Effector memory CD4-positive, alpha-beta T cell (primary cell): Measurements from ENCODE around the gene MDGA2.
"Not testable (repeated sequence)": the region's sequence is repeated elsewhere in the genome, so short reads cannot be mapped to it uniquely, and the experiment has no call there.

Experiments used
- DNase-seq, 3 donors: peaks; one replicate each; pipeline ENCODE4 v3.0.0-alpha.2; 2020
- H3K27ac ChIP-seq: 2 replicates; pipeline ENCODE4 v1.7.0; 2013; ENCODE audit warnings: mild to moderate bottlenecking, low read length, moderate library complexity; ENCODE audit not compliant: insufficient read depth, poor library complexity, severe bottlenecking
- H3K27me3 ChIP-seq: replicated peaks from 2 replicates; pipeline ENCODE4 v1.7.0; 2013; ENCODE audit warnings: mild to moderate bottlenecking, low read length; ENCODE audit not compliant: insufficient read depth, control insufficient read depth, poor library complexity, severe bottlenecking
- H3K36me3 ChIP-seq: 2 replicates; pipeline ENCODE4 v1.7.0; 2013; ENCODE audit warnings: mild to moderate bottlenecking, low read length, moderate library complexity; ENCODE audit not compliant: control insufficient read depth, insufficient read depth
- H3K4me1 ChIP-seq: 2 replicates; pipeline ENCODE4 v1.7.0; 2013; ENCODE audit warnings: low read length, mild to moderate bottlenecking; ENCODE audit not compliant: control insufficient read depth, insufficient read depth, poor library complexity, severe bottlenecking
- H3K4me3 ChIP-seq: 2 replicates; pipeline ENCODE4 v1.7.0; 2013; ENCODE audit warnings: low read length, low read depth, mild to moderate bottlenecking; ENCODE audit not compliant: insufficient read depth, poor library complexity, severe bottlenecking
- H3K9me3 ChIP-seq: 2 replicates; pipeline ENCODE4 v1.7.0; 2013; ENCODE audit warnings: mild to moderate bottlenecking, low read length, moderate library complexity; ENCODE audit not compliant: control insufficient read depth

The MDGA2 gene

DNA sequence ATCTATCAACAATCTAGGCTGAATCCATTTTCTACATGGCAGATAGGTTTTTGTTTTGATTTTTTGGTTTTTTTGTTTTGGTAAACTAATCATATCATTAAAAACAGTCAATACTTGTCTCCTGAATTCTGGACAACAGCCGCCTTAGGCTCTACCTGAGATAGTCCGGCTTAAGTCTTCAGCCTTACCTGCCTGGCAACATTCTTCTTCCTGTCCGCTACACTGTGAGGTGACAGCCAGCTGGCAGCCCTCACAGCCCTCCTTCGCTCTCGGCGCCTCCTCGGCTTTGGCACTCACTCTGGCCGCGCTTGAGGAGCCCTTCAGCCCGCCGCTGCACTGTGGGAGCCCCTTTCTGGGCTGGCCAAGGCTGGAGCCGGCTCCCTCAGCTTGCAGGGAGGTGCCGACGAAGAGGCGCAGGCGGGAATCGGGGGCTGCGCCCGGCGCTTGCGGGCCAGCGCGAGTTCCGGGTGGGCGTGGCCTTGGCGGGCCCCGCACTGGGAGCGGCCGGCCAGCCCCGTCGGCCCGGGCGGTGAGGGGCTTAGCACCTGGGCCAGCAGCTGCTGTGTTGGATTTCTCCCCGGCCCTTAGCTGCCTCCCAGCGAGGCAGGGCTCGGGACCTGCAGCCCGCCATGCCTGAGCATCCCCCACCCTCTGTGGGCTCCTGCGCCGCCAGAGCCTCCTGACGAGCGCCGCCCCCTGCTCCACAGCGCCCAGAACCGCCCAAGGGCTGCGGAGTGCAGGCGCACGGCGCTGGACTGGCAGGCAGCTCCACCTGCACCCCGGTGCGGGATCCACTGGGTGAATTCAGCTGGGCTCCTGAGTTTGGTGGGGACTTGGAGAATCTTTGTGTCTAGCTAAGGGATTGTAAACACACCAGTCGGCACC lies 49.0 kb downstream of the MDGA2 start:
- no peaks in the 10 kb centered on the region for H3K36me3 ChIP-seq
- H3K4me3 ChIP-seq: no peak overlapping the region
- H3K27ac ChIP-seq: no peak overlapping the region
- no peak for DNase-seq
- no peaks in the 10 kb centered on the region for H3K9me3 ChIP-seq
- H3K4me1 ChIP-seq: no peaks in the 10 kb centered on the region
- H3K27me3 ChIP-seq: no peaks in the 10 kb centered on the region

DNA sequence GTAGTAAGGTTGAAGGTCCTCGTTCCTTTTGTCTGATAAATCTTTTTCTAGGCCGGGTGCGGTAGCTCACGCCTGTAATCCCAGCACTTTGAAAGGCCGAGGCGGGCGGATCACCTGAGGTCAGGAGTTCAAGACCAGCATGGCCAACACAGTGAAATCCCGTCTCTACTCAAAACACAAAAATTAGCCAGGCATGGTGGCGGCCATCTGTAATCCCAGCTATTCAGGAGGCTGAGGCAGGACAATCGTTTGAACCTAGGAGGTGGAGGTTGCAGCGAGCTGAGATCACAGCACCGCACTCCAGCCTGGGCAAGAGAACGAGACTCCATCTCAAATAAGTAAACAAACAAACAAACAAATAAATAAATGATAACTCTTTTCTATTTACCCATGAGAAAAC lies 51.3 kb downstream of the MDGA2 start:
- not testable (repeated sequence) for H3K4me1 ChIP-seq, H3K27ac ChIP-seq, H3K27me3 ChIP-seq, H3K9me3 ChIP-seq, DNase-seq, H3K4me3 ChIP-seq, H3K36me3 ChIP-seq

DNA sequence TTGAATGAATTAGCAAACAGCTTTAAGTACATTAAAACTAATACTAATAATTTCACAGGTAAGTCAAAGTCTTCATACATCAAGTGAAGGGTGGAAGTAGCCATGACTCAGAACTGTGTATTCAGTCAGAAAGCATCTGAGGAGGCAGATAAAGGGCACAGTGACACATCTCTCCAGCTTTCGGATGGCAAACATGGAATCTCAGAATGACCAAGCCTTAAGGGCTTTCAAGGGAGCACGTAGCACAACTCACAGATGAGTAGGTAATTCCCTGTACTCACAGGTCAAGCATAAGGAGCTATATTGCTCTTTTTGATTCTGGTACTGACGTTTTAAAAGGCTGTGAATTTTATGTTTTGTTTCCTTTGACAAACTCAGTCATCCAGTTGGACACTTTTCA lies 56.0 kb downstream of the MDGA2 start:
- no peaks in the 10 kb centered on the region for H3K36me3 ChIP-seq
- no peak overlapping the region for H3K4me3 ChIP-seq
- no peaks in the 10 kb centered on the region for H3K27me3 ChIP-seq
- no peak for DNase-seq
- H3K9me3 ChIP-seq: no peaks in the 10 kb centered on the region
- H3K4me1 ChIP-seq: no peaks in the 10 kb centered on the region
- H3K27ac ChIP-seq: no peak overlapping the region

DNA sequence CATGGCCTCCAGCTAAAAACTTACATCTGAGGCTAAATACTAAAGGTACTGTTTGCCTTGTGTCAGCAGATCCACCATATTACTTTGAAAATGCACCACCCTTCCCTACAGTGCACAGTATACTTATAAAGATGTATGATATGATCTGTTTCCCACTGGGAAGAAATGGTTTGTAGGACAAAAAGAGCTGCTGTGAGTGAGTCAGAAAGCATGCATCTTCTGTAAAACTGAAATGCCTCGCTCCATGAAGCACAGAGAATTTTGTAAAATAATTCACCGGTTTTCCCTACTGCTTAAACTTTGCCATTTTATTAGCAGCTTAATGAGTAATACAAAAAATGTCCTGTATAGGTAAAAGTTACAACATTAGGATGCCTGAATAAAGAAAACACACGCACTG lies 68.8 kb downstream of the MDGA2 start:
- H3K4me1 ChIP-seq: no peaks in the 10 kb centered on the region
- H3K4me3 ChIP-seq: no peak overlapping the region
- no peak for DNase-seq
- H3K36me3 ChIP-seq: no peaks in the 10 kb centered on the region
- no peaks in the 10 kb centered on the region for H3K27me3 ChIP-seq
- no peaks in the 10 kb centered on the region for H3K9me3 ChIP-seq
- no peak overlapping the region for H3K27ac ChIP-seq

DNA sequence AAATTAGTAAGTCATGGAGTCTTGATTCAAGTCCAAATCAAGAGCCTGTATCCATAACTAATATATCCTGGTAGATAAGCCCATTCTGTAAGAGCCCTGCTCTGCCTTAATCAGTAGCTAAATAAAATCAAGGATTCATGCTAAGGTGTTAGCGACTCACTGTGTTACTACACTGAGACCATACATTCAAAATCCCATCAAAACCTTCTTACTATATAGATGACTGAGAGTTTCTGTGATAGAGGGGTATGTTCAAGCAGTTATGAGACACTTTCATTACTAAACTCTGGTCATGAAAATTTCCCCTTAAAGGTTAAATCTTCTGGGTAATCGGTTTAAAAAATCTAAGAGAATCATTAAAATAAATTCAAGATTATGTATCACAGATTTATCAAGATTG lies 78.5 kb downstream of the MDGA2 start:
- no peak overlapping the region for H3K27ac ChIP-seq

DNA sequence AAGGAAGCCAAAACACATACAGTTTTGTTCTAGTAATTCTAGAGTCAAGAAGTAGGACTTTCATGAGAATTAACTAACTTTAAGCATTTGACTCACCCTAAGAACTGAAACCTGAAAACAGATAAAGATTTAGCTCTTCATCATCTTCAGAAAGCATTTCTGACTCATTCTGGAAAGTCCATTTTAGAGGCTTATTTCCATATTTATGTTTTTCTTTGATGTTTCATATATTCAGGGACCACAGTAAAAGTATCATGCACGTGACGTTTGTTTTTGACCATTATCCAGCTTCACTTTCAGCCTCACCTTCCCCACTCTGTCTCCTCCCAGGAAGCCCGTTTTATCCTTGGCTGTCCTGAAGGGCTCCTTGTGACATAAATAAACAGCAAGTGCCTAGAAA lies 79.2 kb downstream of the MDGA2 start:
- H3K9me3 ChIP-seq: no peaks in the 10 kb centered on the region
- no peaks in the 10 kb centered on the region for H3K4me1 ChIP-seq
- no peak for DNase-seq
- H3K36me3 ChIP-seq: no peaks in the 10 kb centered on the region
- H3K4me3 ChIP-seq: no peak overlapping the region
- no peak overlapping the region for H3K27ac ChIP-seq
- no peaks in the 10 kb centered on the region for H3K27me3 ChIP-seq

More for the DNA sequence above, 78.5 kb downstream of the MDGA2 start:
- no peaks in the 10 kb centered on the region for H3K36me3 ChIP-seq
- no peaks in the 10 kb centered on the region for H3K4me1 ChIP-seq
- no peak overlapping the region for H3K4me3 ChIP-seq
- DNase-seq: no peak
- H3K27me3 ChIP-seq: no peaks in the 10 kb centered on the region
- no peaks in the 10 kb centered on the region for H3K9me3 ChIP-seq

- Histone ChIP-seq H3K9me3 (no peaks in the 10 kb centered on the region), H3K27me3 (no peaks in the 10 kb centered on the region), H3K27ac (no peak overlapping the region), H3K4me1 (no peaks in the 10 kb centered on the region), H3K4me3 (no peak overlapping the region), H3K36me3 (no peaks in the 10 kb centered on the region)
- DNase-seq: no peak
Observed at GRCh38 chr14:47595552-47595951, 79.9 kb downstream of the MDGA2 start.

DNA sequence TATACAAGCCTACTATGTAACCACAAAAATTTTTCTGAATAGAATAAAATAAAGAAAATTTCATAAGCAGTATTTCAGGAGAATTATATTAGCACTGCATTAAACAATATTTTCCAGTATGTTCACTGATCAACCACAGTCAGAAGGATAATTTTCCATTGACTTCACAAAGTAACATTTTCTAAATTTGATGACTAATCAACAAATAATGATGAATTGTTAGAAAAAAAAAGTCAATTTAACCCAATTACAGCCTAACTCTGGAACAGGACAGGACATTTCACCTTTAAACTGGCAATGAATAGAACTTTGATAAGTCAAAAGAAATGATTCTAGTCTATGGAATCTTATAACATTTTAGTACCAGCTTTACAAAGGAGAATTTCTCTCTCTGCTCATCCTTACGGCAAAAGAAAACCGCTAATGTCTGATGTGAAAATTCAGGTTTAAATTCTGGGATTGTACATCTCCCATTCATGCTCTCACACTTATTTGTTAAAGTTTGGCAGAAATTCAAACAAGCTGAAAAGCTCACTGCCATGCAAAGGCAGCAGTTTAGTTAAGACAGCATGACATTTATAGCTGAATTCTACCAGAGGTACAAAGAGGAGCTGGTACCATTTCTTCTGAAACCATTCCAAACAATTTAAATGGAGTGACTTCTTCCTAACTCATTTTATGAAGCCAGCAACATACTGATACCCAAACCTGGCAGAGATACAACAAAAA lies 84.5 kb downstream of the MDGA2 start:
- Histone ChIP-seq H3K9me3 (no peaks in the 10 kb centered on the region), H3K36me3 (no peaks in the 10 kb centered on the region), H3K4me1 (no peaks in the 10 kb centered on the region), H3K27me3 (no peaks in the 10 kb centered on the region), H3K4me3 (no peak overlapping the region), H3K27ac (no peak overlapping the region)
- no peak for DNase-seq

- Histone ChIP-seq H3K27me3 (no peaks in the 10 kb centered on the region), H3K27ac (no peak overlapping the region), H3K4me3 (no peak overlapping the region), H3K9me3 (no peaks in the 10 kb centered on the region), H3K4me1 (no peaks in the 10 kb centered on the region), H3K36me3 (no peaks in the 10 kb centered on the region)
- DNase-seq: no peak
Observed at GRCh38 chr14:47585447-47585846, 90.0 kb downstream of the MDGA2 start.

GRCh38 chr14:47567273-47567672 lies 108.1 kb downstream of the MDGA2 start:
- H3K27ac ChIP-seq: no peak overlapping the region
- no peaks in the 10 kb centered on the region for H3K9me3 ChIP-seq
- H3K4me3 ChIP-seq: no peak overlapping the region
- H3K27me3 ChIP-seq: no peaks in the 10 kb centered on the region
- H3K4me1 ChIP-seq: no peaks in the 10 kb centered on the region
- no peak for DNase-seq
- H3K36me3 ChIP-seq: no peaks in the 10 kb centered on the region
